Measurements from ENCODE around the gene CMTM4. TPM values are rescaled to one million over a fixed set of nuclear protein-coding genes. Genes with fewer than 3 reads are reported as not detected.
"Not testable (repeated sequence)": the region's sequence is repeated elsewhere in the genome, so short reads cannot be mapped to it uniquely, and the experiment has no call there.

The CMTM4 gene
- total RNA-seq, 2 experiments from 2014 or later: 1.1 to 1.2 TPM

DNA sequence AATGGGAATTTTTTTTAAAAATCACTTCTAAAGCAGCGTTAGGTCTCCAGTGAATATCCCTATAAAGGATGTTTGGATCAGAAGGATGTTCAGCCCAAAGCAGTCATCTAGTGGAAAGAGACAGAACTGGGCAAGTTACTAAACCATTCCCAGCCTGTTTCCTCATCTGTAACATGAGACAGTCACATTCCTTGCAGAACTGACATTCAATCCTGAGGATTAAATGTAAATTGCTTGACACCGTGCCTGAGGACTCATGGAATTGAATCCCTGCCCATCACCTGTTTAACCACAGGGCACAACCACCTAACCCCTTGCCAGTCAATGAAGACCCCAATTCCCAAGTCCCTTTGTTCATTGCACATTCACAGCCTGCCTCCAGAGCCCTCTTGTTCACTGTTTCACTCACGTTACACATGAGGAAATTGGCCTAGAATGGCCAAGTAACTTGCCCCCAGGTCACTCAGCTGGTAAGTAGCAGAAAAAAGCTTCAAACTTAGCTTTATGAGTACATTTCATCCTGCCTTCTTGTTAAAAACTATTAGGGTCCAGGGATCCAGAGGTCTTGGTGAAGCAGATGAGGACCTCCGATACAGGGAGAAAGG, 115.8 kb downstream of the CMTM4 start:
- H3K27me3 Mint-ChIP-seq: peaks cover 42% of the 10 kb centered on the region
- peaks cover 14% of the 10 kb centered on the region for H3K4me1 Mint-ChIP-seq
- peaks cover 4% of the 10 kb centered on the region for H3K36me3 Mint-ChIP-seq
- no peak overlapping the region for H3K27ac Mint-ChIP-seq
- CTCF ChIA-PET: interaction anchor here (2.7 kb wide), 1 partner anchor 18 kb away, joined by 10 read pairs; no protein-coding TSS in a partner anchor
- H3K4me3 Mint-ChIP-seq: no peak overlapping the region
- no peaks in the 10 kb centered on the region for H3K9me3 Mint-ChIP-seq (ENCODE audit: low read depth)
- DNase-seq (no peak), ATAC-seq (no peak)

DNA sequence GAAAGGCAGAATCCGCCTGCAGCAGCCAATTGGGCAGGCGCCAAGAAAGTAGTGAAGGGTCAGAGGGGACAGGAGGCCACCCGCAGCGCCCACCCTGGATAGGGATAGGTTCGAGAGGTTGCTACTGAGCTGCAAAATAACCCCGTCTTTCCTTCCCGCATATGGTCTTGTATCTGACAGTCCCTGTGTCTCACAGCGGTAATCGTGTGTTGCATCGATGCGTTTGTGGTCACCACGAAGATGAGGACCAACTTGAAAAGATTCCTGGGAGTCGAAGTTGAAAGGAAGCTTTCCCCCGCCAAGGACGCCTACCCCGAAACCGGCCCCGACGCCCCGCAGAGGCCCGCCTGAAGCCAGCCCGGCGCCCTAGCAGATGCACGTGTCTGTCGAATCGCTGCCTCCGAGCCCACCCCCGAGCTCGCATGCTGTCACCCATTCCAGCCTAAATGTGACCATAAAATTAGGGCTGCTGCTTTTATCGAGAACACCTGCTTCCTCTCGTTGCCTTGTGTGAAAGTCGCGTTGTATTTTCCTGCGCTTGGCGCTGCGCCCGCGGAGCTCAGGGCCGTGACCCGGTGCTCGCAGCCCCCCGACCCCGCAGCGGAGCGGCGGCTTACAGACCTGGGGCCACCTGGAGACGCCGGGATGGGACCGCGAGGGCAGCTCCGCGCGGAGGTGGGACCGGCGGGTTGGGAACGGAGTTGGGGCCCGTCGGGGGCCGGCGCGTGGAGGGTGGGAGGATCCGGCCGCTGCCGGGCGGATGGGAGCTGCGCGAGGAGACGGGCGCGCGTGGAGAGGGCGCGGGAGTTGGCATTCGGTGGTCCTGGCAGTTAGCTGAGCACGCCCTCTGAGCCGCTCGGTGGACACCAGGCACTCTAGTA, 117.7 kb downstream of the CMTM4 start, which contains the start of gene CMTM2:
Gene CMTM2, plus strand, starts transcription at position 813 of the 881 bp plus-strand sequence. CDS start 145 bp downstream, outside the sequence.
- CTCF ChIA-PET: interaction anchor here (1.0 to 2.7 kb wide), 7 partner anchors 9 to 172 kb away, joined by 3 to 10 read pairs (median 5); partner anchors contain the start of gene CKLF
- Mint-ChIP-seq H3K4me3 (no peak within 1 kb of the TSS), H3K27ac (no peak within 1 kb of the TSS), H3K4me1 (peaks cover 20% of the 10 kb centered on the region), H3K9me3 (ENCODE audit: low read depth) (no peaks in the 10 kb centered on the region), H3K27me3 (peaks cover 42% of the 10 kb centered on the region), H3K36me3 (peaks cover 8% of the 10 kb centered on the region)
- ATAC-seq (peak; percentile 39), DNase-seq (no peak)

DNA sequence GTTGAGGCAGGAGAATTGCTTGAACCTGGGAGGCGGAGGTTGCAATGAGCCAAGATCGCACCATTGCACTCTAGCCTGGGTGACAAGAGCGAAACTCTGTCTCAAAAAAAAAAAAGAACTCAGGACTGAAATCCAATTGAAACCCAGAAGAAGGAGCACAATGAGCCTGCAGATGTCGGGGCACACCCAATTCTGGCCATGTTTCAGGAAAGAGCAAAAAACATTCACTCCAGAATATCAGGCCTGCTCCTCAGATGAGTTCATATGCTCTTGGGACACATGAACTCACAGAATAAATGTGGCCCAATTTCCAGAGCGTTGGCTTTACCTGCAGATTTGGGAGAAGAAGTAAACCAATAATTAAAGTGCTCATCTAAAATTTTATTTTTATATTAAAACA, 120.2 kb downstream of the CMTM4 start:
- ATAC-seq: no peak
- Mint-ChIP-seq H3K36me3 (peaks cover 6% of the 10 kb centered on the region), H3K27me3 (peaks cover 42% of the 10 kb centered on the region), H3K4me3 (no peak overlapping the region), H3K4me1 (peaks cover 27% of the 10 kb centered on the region), H3K27ac (no peak overlapping the region), H3K9me3 (ENCODE audit: low read depth) (no peaks in the 10 kb centered on the region)
- CTCF ChIA-PET: interaction anchor here (0.8 to 1.4 kb wide), 2 partner anchors 74 to 88 kb away, joined by 3 read pairs; no protein-coding TSS in a partner anchor
- no peak for DNase-seq

DNA sequence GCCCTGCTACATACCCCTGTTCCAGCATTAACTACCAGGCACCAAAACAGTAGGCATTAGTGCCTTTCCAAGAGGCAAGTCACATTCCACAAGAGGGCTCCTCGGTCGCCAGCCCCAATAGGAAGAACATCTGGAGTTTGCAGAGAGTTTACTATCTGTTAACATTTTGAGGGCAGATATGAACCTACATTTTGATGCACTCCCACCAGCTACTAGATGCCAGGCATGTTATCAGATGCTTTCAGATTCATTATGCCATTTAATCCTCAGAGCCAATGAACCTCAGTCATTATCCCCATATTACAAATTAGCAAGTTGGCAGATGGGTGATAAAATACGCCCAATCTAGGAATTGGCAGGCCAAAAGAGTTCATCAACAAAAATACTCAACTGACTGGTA, 121.5 kb downstream of the CMTM4 start:
- H3K27me3 Mint-ChIP-seq: peaks cover 32% of the 10 kb centered on the region
- peaks cover 27% of the 10 kb centered on the region for H3K4me1 Mint-ChIP-seq
- no peak overlapping the region for H3K27ac Mint-ChIP-seq
- H3K9me3 Mint-ChIP-seq (ENCODE audit: low read depth): no peaks in the 10 kb centered on the region
- no peak overlapping the region for H3K4me3 Mint-ChIP-seq
- no peak for ATAC-seq
- DNase-seq: no peak
- CTCF ChIA-PET: interaction anchor here (0.8 to 2.5 kb wide), 3 partner anchors 13 to 86 kb away, joined by 3 to 11 read pairs (median 3); no protein-coding TSS in a partner anchor
- peaks cover 11% of the 10 kb centered on the region for H3K36me3 Mint-ChIP-seq

DNA sequence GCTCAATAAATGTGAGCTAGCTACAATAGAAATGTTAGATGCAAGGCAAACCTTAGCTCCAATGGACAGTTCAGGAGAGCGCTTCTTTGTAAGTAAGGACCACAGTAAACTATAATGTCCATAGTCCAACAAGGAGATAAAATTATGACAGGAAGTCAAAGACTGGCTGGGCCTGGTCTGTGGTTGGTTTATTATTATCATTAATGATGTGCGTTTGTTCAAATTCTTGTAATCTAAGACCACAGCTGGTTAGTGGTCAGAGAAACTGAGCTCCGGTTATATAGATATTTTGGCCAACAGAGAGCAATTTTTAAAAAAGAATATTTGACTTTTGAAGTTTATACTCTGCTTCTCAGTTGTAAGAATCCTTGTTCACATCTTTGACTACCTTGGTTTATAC, 122.0 kb downstream of the CMTM4 start:
- peaks cover 13% of the 10 kb centered on the region for H3K36me3 Mint-ChIP-seq
- no peak overlapping the region for H3K4me3 Mint-ChIP-seq
- peaks cover 26% of the 10 kb centered on the region for H3K27me3 Mint-ChIP-seq
- CTCF ChIA-PET: interaction anchor here (0.8 to 2.5 kb wide), 3 partner anchors 12 to 33 kb away, joined by 3 to 11 read pairs (median 3); no protein-coding TSS in a partner anchor
- H3K9me3 Mint-ChIP-seq (ENCODE audit: low read depth): no peaks in the 10 kb centered on the region
- ATAC-seq: no peak
- H3K4me1 Mint-ChIP-seq: peaks cover 25% of the 10 kb centered on the region
- H3K27ac Mint-ChIP-seq: no peak overlapping the region
- DNase-seq: no peak

DNA sequence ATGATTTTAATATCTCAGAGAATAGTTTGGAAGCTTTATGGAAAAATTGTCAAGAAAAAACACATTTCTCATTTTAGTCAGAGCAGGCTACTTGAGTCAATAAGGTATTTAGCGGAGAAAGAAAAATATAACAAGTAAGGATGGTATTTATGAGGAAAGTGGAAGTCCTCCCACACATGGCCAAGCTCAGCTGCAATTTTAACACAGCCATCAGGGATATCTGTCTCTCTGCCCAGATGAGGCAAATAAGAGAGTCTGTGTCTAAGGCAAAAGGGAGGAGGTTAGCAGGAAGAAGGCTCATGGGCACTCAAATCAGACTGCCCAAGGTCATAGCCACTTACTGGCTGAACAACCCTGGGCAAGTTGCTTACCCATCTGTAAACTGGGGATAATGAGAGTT, 122.5 kb downstream of the CMTM4 start:
- H3K27ac Mint-ChIP-seq: no peak overlapping the region
- CTCF ChIA-PET: interaction anchor here (0.9 to 2.5 kb wide), 4 partner anchors 10 to 30 kb away, joined by 3 to 11 read pairs (median 4); no protein-coding TSS in a partner anchor
- no peak for ATAC-seq
- H3K9me3 Mint-ChIP-seq (ENCODE audit: low read depth): no peaks in the 10 kb centered on the region
- peaks cover 13% of the 10 kb centered on the region for H3K36me3 Mint-ChIP-seq
- H3K27me3 Mint-ChIP-seq: peaks cover 22% of the 10 kb centered on the region
- peaks cover 22% of the 10 kb centered on the region for H3K4me1 Mint-ChIP-seq
- no peak for DNase-seq
- H3K4me3 Mint-ChIP-seq: no peak overlapping the region

DNA sequence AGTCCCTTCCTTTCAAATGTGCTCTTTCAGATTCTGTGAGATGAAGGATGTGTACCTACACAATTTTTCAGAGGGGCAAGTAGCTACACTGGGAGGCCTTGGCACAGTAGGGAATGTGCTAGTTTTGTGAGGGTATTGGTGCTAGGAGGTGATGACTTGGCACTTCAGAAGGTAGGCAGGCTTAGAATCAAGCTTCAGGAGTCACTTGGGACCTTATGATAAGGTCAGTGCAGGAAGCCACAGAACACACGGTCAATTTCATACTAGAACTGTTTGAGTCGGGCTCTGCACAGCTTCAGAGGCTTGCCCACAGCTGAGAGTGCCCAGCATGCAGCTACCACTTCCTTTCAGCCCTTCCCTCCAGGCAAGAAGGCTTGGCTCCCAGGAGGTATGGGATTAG, 124.2 kb downstream of the CMTM4 start:
- H3K27me3 Mint-ChIP-seq: peaks cover 5% of the 10 kb centered on the region
- H3K36me3 Mint-ChIP-seq: peaks cover 19% of the 10 kb centered on the region
- no peak overlapping the region for H3K27ac Mint-ChIP-seq
- ATAC-seq (no peak), DNase-seq (no peak)
- CTCF ChIA-PET: interaction anchor here (1.0 to 2.0 kb wide), 4 partner anchors 8 to 92 kb away, joined by 3 to 7 read pairs (median 4); no protein-coding TSS in a partner anchor
- no peaks in the 10 kb centered on the region for H3K9me3 Mint-ChIP-seq (ENCODE audit: low read depth)
- peaks cover 19% of the 10 kb centered on the region for H3K4me1 Mint-ChIP-seq
- no peak overlapping the region for H3K4me3 Mint-ChIP-seq

DNA sequence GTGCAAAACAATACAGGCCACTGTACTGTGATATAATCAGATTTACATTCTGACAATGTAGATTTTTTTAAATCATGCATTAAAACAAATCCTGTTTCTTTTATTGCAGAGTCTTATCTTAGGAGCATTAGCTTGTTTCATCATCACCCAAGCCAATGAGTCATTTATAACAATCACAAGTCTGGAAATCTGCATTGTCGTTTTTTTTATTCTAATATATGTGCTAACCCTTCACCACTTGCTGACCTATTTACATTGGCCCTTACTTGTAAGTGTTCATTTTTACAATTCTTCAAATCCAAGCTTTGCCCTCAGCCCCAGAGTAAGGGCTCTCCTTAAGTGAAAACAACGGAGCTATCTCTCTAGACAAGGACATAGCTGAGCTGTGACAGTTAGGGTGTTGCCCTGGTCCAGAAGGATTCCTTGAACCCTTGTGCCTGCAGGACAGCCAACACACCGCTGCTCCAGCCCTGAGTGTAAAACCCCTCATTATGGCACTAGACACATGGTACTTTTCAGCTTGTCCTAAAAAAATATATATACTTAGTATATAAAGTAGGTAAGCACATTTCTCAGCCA, 126.6 kb downstream of the CMTM4 start:
- DNase-seq (no peak), ATAC-seq (no peak)
- CTCF ChIA-PET: interaction anchor here (0.7 to 2.1 kb wide), 5 partner anchors 9 to 61 kb away, joined by 3 to 11 read pairs (median 4); partner anchors contain the start of genes CKLF and CMTM2
- Mint-ChIP-seq H3K4me3 (no peak overlapping the region), H3K9me3 (ENCODE audit: low read depth) (no peaks in the 10 kb centered on the region), H3K36me3 (peaks cover 41% of the 10 kb centered on the region), H3K4me1 (peaks cover 24% of the 10 kb centered on the region), H3K27me3 (no peaks in the 10 kb centered on the region), H3K27ac (no peak overlapping the region)

DNA sequence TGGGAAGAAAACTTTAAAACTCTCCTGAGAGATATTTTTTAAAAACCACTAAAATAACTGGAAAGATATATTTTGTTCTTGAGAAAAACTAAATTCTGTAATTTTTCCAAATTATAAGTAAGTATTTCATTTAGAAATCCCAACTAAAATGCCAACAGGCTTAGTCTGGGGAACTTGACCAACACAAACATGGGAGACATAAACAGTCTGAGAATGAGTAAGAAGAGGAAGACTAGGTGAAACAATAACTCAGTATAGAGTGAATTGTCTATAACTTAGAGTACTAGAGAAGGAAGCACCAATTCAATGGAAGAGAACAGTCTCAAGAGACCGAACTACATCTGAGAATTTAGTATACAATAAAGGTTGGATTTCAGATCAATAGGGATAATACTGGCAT, 127.4 kb downstream of the CMTM4 start:
- peaks cover 41% of the 10 kb centered on the region for H3K36me3 Mint-ChIP-seq
- no peak overlapping the region for H3K27ac Mint-ChIP-seq
- peaks cover 24% of the 10 kb centered on the region for H3K4me1 Mint-ChIP-seq
- DNase-seq: no peak
- no peak for ATAC-seq
- H3K9me3 Mint-ChIP-seq (ENCODE audit: low read depth): no peaks in the 10 kb centered on the region
- H3K4me3 Mint-ChIP-seq: no peak overlapping the region
- no peaks in the 10 kb centered on the region for H3K27me3 Mint-ChIP-seq
- CTCF ChIA-PET: interaction anchor here (1.0 to 2.1 kb wide), 4 partner anchors 10 to 36 kb away, joined by 4 to 11 read pairs (median 6); partner anchors contain the start of genes CMTM2 and CMTM3

DNA sequence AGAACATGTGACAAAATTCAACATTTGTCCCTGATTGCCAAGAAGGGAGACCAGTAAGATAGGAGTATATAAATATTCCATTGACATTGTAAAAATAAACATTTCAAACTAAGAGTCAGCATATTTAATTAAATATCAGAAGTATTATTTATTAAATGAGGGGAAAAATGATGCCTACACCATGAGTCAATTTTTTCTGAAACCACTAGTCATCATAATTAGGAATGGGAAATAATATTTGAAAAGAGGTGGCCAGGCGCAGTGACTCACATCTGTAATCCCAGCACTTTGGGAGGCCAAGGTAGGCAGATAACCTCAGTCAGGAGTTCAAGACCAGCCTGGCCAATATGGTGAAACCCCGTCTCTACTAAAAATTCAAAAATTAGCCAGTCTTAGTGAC, 128.2 kb downstream of the CMTM4 start:
- Mint-ChIP-seq H3K9me3 (ENCODE audit: low read depth) (no peaks in the 10 kb centered on the region), H3K4me3 (no peak overlapping the region), H3K27ac (no peak overlapping the region), H3K27me3 (no peaks in the 10 kb centered on the region), H3K4me1 (peaks cover 29% of the 10 kb centered on the region), H3K36me3 (peaks cover 46% of the 10 kb centered on the region)
- DNase-seq (no peak), ATAC-seq (no peak)
- CTCF ChIA-PET: interaction anchor here (1.0 kb wide), 1 partner anchor 37 kb away, joined by 4 read pairs; the partner anchor contains the start of gene CMTM3

DNA sequence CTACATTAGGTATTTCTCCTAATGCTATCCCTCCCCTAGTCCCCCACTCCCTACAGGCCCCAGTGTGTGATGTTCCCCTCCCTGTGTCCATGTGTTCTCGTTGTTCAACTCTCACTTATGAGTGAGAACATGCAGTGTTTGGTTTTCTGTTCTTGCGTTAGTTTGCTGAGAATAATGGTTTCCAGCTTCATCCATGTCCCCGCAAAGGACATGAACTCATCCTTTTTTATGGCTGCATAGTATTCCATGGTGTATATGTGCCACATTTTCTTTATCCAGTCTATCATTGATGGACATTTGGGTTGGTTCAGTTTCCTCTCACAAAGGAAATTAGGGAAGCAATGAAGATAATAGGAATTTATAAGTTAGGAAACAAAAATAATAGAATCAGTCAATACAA, 129.3 kb downstream of the CMTM4 start:
- H3K9me3 Mint-ChIP-seq (ENCODE audit: low read depth); DNase-seq; ATAC-seq; CTCF ChIA-PET; H3K27ac Mint-ChIP-seq; H3K4me3 Mint-ChIP-seq; H3K27me3 Mint-ChIP-seq: not testable (repeated sequence)
- Mint-ChIP-seq H3K36me3 (peaks cover 53% of the 10 kb centered on the region), H3K4me1 (peaks cover 37% of the 10 kb centered on the region)

DNA sequence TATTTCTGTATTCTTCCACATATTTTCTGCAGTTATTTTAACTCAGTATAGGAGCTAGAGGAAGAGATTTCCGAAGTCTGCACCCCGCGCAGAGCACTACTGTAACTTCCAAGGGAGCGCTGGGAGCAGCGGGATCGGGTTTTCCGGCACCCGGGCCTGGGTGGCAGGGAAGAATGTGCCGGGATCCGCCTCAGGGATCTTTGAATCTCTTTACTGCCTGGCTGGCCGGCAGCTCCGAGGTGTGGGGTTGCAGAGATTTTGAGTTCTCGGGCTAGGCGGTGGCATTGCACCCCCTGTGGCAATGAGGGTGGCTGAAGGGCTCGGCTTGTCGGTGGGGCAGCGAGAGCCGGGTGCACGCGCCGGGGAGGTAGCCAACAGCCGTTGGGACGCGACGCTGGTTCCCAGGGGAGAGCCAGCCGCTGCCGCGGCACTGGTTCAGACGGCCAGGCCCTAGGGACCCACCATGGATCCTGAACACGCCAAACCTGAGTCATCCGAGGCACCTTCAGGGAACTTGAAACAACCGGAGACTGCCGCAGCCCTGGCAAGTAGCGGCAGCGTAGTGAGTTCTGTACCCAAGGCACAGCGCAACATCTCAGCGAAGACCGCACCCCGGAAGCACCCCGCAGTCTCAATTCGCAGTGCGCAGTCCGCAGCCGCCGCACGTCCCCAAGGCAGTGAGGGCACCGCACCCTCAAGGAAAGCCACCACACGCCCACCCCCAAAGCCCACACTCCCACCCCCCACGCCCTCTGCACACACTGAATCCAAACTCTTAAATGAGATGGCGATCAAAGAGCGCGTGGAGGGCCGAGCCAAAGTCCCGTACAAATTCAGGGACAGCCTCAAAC, 130.3 kb downstream of the CMTM4 start, which contains the start of gene CMTM1:
Gene CMTM1, plus strand, starts transcription at position 389 of the 851 bp plus-strand sequence. Its CDS starts 75 bp downstream, at position 464.
- H3K9me3 Mint-ChIP-seq (ENCODE audit: low read depth): no peaks in the 10 kb centered on the region
- CTCF ChIA-PET: interaction anchor here (0.5 to 4.9 kb wide), 4 partner anchors 13 to 175 kb away, joined by 3 to 59 read pairs (median 4); partner anchors contain the start of gene CMTM2
- no peak within 1 kb of the TSS for H3K4me3 Mint-ChIP-seq
- peaks cover 60% of the 10 kb centered on the region for H3K36me3 Mint-ChIP-seq
- no peak within 1 kb of the TSS for H3K27ac Mint-ChIP-seq
- DNase-seq: no peak
- no peaks in the 10 kb centered on the region for H3K27me3 Mint-ChIP-seq
- H3K4me1 Mint-ChIP-seq: peaks cover 40% of the 10 kb centered on the region
- ATAC-seq: no peak

Data from activated CD8-positive, alpha-beta memory T cell treated with anti-CD3 and anti-CD28 coated beads, Interleukin-2, amount 10 ng/mL, durations not matched to agents 7 days and 5 days (primary cell).